ENCODE results near the gene ANTXR2. TPM values are rescaled to one million over a fixed set of nuclear protein-coding genes. Genes with fewer than 3 reads are reported as not detected.
"Not testable (repeated sequence)": the region's sequence is repeated elsewhere in the genome, so short reads cannot be mapped to it uniquely, and the experiment has no call there.

The ANTXR2 gene
- 67.8 TPM for polyA plus RNA-seq

DNA sequence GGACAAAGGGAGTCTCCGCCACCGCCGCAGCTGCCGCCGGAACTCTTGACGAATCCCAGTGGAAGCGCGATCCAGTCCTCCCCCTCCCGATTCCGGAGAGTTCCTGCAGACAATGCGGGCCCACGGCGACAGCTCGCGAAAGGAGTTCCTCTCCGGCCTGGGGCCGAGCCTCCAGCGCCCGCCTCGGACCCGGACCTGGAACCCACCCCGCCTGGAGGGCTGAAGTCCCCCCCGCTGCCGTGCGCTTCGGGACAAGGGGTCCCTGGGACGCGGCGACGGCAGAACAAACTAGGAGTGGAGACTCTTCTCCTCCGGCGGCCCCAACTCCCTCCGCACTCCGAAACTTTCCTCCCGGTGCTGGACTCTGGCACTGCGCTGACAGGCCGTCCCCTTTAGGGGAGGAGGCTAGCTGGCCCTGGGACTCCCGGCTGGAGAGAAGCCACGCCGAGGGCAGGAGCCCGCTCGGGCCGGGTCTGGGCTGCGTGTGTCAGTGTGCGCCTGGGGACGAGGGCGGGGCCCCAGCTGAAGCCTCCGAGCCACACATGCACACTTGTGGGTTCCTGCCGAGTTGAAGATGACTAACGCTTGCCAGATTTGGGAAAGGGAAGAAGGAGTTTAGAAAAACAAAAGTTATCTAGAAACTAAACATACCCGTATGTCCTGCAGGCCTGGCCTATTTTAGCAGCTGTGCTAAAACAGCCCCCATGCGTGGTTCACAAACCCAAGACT is at the start of gene ANTXR2:
Gene ANTXR2, minus strand, starts transcription at position 486 of the 729 bp plus-strand sequence. CDS start 669 bp downstream, outside the sequence.
- Mint-ChIP-seq H3K4me1 (peaks cover 34 to 44% (median 35%) of the 10 kb centered on the region in 3 donors), H3K27me3 (no peaks in the 10 kb centered on the region), H3K9me3 (no peaks in the 10 kb centered on the region), H3K4me3 (peak within 1 kb of the TSS; percentile 96 to 100 (median 98)), H3K27ac (peak within 1 kb of the TSS; percentile 97 to 98 (median 98)), H3K36me3 (peaks cover 4% of the 10 kb centered on the region)

DNA sequence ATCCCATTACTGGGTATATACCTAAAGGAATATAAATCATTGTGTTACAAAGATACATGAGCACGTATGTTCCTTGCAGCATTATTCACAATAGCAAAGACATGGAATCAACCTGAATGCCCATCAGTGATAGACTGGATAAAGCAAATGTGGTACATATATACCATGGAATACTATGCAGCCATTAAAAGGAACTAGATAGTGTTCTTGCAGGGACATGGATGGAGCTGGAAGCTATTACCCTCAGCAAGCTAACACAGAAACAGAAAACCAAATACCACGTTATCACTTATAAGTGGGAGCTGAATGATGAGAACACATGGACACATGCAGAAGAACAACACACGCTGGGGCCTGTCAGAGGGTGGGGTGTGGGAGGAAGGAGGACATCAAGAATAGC is 48.8 kb upstream of the ANTXR2 start:
- not testable (repeated sequence) for H3K36me3 Mint-ChIP-seq, H3K4me3 Mint-ChIP-seq, H3K27ac Mint-ChIP-seq, H3K9me3 Mint-ChIP-seq, H3K27me3 Mint-ChIP-seq
- peaks cover 11 to 14% (median 13%) of the 10 kb centered on the region in 3 donors for H3K4me1 Mint-ChIP-seq

DNA sequence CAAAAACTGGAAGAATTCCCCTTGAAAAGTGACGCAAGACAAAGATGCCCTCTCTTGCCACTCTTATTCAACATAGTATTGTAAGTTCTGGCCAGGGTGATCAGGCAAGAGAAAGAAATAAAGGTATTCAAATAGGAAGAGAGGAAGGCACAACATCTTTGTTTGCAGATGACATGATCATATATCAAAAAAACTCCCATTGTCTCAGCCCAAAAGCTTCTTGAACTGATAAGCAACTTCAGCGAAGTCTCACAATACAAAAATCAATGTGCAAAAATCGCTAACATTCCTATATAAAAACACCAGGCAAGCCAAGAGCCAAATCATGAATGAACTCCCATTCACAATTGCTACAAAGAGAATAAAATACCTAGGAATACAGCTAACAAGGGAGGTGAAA is 46.6 kb upstream of the ANTXR2 start:
- H3K4me3 Mint-ChIP-seq, H3K4me1 Mint-ChIP-seq, H3K36me3 Mint-ChIP-seq, H3K9me3 Mint-ChIP-seq: not testable (repeated sequence)
- Mint-ChIP-seq H3K27me3 (peaks cover 16% of the 10 kb centered on the region), H3K27ac (peak overlapping the region in 1 of 3 donors; percentile 14)

DNA sequence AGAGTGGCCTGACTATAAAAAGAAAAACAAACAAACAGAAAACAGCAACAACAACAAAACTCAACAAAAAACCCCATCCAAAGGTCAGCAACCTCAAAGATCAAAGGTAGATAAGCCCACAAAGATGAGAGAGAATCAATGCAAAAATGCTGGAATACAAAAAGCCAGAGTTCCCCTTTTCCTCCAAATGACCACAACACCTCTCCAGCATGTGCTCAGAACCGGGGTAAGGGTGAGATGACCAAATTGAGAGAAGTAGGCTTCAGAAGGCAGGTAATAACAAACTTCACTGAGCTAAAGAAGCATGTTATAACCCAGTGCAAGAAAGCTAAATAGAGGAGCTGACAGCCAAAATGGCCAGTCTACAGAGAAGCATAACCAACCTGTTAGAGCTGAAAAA is 43.5 kb upstream of the ANTXR2 start:
- H3K4me1 Mint-ChIP-seq, result no peaks in the 10 kb centered on the region
- no peak overlapping the region for H3K4me3 Mint-ChIP-seq
- peaks cover 16% of the 10 kb centered on the region for H3K27me3 Mint-ChIP-seq
- peaks cover 4 to 10% (median 6%) of the 10 kb centered on the region in 3 donors for H3K9me3 Mint-ChIP-seq
- H3K27ac Mint-ChIP-seq, result no peak overlapping the region
- H3K36me3 Mint-ChIP-seq, result peaks cover 2% of the 10 kb centered on the region

DNA sequence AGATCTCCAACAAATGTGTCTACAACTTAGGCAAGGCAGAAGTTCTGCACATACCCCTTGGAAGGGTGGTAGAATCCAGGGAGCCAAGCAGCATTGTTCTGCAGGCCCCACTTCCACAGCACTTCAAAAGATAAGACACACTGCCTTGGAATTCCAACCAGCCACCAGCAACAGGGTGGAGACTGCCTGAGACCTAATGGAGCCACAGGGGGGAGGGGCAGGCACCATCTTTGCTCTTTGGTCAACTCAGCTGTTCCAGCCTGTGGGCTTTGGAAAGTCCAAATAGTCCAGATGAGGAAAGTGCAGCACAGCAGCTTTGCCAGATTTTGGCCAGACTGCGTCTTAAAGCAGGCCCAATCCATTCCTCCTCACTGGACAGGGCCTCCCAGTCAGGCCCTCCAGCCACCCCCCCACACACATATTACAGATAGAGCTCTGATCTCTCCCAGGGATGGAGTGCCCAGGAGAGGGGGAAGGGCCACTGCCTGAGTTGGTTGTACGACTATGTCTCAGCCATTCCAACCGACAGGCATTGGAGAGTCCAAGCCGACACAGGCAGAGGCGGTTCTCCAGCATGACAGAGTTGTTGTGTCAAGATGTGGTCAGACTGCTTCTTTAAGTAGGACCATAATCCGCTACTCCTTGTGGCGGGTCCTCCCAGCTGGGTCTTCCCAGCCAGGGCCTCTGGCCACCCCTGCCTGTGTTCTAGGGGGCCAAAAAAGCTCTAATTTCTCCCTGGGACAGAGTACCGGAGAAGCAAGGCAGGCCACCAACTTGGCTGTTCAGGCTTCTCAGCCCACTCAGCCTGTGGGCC is 42.5 kb upstream of the ANTXR2 start:
- peaks cover 16% of the 10 kb centered on the region for H3K27me3 Mint-ChIP-seq

DNA sequence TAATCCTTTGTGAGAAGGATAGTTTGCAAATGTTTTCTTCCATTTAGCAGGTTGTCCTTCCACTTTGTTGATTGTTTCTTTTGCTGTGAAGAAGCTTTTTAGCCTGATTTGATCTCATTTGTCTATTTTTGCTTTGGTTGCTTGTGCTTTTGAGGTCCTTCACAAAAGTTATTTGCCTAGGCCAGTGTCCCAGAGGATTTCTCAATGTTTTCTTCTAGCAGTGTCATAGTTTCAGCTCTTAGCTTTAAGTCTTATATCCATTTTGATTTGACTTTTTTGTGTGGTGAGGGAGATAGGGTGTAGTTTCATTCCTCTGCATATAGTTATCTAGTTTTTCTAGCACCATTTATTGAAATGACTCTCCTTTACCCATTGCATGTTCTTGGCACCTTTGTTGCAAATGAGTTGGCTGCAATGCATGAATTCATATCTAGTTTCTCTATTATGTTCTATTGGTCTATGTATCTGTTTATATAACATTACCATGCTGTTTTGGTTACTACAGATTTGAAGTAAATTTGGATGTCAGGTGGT is 41.8 kb upstream of the ANTXR2 start:
- no peak overlapping the region for H3K4me3 Mint-ChIP-seq
- no peaks in the 10 kb centered on the region for H3K4me1 Mint-ChIP-seq
- H3K27me3 Mint-ChIP-seq, result peaks cover 16% of the 10 kb centered on the region
- peaks cover 4 to 10% (median 6%) of the 10 kb centered on the region in 3 donors for H3K9me3 Mint-ChIP-seq
- peak overlapping the region in 1 of 3 donors; percentile 59 for H3K27ac Mint-ChIP-seq
- H3K36me3 Mint-ChIP-seq, result peaks cover 2% of the 10 kb centered on the region

More for the DNA sequence above, 42.5 kb upstream of the ANTXR2 start:
- H3K27ac Mint-ChIP-seq, result no peak overlapping the region
- no peak overlapping the region for H3K4me3 Mint-ChIP-seq
- no peaks in the 10 kb centered on the region for H3K4me1 Mint-ChIP-seq
- H3K36me3 Mint-ChIP-seq, result peaks cover 2% of the 10 kb centered on the region
- peaks cover 4 to 10% (median 6%) of the 10 kb centered on the region in 3 donors for H3K9me3 Mint-ChIP-seq

DNA sequence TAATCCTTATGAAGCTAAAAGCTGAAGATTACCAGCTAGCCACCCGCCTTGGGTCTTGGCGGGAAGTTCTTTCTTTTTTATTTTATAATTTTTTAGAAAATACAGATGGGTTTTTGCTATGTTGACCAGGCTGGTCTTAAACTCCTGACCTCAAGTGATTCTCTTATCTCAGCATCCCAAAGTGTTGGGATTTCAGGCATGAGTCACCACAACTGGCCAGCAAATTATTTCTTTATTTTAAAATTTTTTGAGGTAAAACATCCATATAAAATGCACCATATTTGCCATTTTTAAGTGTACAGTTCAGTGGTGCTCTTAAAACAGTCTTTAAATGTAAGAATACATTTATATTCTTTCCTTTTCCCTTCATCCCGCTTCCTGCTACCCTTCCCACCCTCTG is 40.6 kb upstream of the ANTXR2 start:
- peaks cover 2% of the 10 kb centered on the region for H3K36me3 Mint-ChIP-seq
- peaks cover 4 to 10% (median 4%) of the 10 kb centered on the region in 3 donors for H3K9me3 Mint-ChIP-seq
- H3K27ac Mint-ChIP-seq, result no peak overlapping the region
- peaks cover 16% of the 10 kb centered on the region for H3K27me3 Mint-ChIP-seq
- no peak overlapping the region for H3K4me3 Mint-ChIP-seq
- no peaks in the 10 kb centered on the region for H3K4me1 Mint-ChIP-seq

DNA sequence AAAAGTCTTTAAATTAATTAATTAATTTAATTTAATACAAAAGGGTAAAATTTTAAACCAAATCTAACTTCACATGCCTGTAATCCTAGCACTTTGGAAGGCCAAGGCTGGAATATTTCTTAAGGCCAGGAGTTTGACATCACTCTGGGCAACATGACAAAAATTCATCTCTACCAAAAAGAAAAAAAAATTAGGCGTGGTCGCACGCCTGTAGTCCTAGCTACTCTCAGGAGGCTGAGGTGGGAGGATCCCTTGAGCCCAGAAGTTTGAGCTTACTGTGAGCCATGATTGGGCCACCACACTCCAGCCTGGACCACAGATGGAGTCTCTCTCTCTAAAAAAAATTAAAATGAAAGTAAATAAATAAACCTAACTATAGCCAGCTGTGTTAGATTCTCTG is 39.2 kb upstream of the ANTXR2 start:
- peaks cover 12% of the 10 kb centered on the region for H3K27me3 Mint-ChIP-seq
- H3K4me3 Mint-ChIP-seq, result no peak overlapping the region
- no peaks in the 10 kb centered on the region for H3K4me1 Mint-ChIP-seq
- peaks cover 5 to 10% (median 5%) of the 10 kb centered on the region in 3 donors for H3K9me3 Mint-ChIP-seq
- no peak overlapping the region for H3K27ac Mint-ChIP-seq
- H3K36me3 Mint-ChIP-seq, result peaks cover 4% of the 10 kb centered on the region

DNA sequence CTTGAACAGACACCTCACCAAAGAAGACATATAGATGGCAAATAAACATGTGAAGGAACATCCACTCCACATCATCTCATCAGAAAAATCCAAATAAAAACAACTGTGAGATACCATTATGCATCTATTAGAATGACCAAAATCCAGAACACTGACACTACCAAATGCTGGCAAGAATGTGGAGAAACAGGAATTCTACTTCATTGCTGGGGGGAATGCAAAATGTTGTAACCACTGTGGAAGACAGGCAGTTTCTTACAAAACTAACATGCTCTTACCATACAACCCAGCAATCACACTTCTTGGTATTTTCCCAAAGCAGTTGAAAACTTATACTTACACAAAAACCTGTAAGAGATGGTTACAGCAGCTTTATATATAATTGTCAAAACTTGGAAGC is 38.2 kb upstream of the ANTXR2 start:
- Mint-ChIP-seq H3K4me3 (no peak overlapping the region), H3K9me3 (peaks cover 5 to 19% (median 8%) of the 10 kb centered on the region in 3 donors), H3K4me1 (no peaks in the 10 kb centered on the region), H3K27me3 (peaks cover 5% of the 10 kb centered on the region), H3K36me3 (peaks cover 5% of the 10 kb centered on the region), H3K27ac (no peak overlapping the region)

DNA sequence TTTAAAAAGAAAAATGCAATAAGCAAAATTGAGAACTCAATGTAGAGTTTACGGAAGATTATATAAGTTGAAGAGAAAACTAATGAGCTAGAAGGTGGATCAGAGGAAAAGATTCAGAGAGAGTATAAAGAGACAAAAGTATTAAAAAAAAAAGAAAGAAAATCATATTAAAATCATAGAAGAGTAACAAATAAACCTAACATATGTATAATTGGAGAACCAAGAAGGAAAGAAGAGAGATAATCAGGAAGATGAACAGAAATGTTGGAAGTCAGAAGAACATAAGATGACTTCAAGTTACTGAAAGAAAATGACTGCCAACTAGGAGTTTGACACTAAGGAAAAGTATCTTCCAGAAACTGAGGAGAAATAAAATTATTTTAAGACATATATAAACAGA is 34.3 kb upstream of the ANTXR2 start:
- no peak overlapping the region for H3K4me3 Mint-ChIP-seq
- H3K27me3 Mint-ChIP-seq, result no peaks in the 10 kb centered on the region
- peaks cover 5 to 20% (median 6%) of the 10 kb centered on the region in 3 donors for H3K9me3 Mint-ChIP-seq
- peaks cover 5% of the 10 kb centered on the region for H3K36me3 Mint-ChIP-seq
- H3K4me1 Mint-ChIP-seq, result no peaks in the 10 kb centered on the region
- H3K27ac Mint-ChIP-seq, result no peak overlapping the region

DNA sequence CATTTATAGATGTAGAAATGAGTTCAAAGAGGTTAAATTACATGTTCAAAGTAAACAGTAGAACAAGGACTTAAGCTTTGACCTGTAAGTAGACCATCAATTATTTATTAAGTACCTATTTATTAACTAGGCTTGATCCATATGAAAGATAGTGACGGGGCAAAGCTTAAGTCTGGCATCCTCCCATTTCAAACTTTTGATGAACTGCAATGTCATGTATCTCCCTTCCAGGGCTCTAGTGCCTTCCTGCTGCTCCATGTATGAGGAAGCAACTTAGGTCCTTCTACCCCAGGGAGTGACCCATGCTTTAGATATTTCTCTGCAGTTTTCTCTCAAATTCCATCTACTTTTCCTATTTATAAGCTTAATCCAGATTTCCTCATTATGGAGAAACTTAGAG is 31.9 kb upstream of the ANTXR2 start:
- Mint-ChIP-seq H3K36me3 (peaks cover 5% of the 10 kb centered on the region), H3K4me3 (no peak overlapping the region), H3K27ac (no peak overlapping the region), H3K9me3 (peaks cover 5 to 20% (median 6%) of the 10 kb centered on the region in 3 donors), H3K4me1 (no peaks in the 10 kb centered on the region), H3K27me3 (no peaks in the 10 kb centered on the region)

DNA sequence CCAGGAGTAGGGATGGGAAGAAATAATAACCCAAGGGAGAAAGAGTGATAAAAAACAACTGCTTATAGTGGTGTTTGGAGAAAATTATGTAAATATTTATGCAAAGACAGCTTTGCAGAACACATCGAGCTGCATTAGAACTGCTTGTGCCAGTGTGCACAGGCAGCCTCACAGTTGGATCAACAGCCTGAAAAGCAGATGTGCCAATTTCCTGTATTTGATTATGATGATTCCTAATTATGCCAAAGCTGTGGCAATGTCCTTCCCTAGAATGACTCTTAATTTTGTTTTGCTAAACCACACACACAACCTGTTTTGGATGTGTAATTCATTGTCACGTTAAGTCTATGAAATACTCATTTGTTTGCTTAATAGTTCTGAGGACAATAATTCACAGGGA is 30.6 kb upstream of the ANTXR2 start:
- Mint-ChIP-seq H3K27me3 (peaks cover 3% of the 10 kb centered on the region), H3K4me1 (peaks cover 0 to 4% (median 0%) of the 10 kb centered on the region in 3 donors), H3K9me3 (peaks cover 5 to 20% (median 6%) of the 10 kb centered on the region in 3 donors), H3K4me3 (no peak overlapping the region), H3K36me3 (peaks cover 5% of the 10 kb centered on the region), H3K27ac (no peak overlapping the region)

DNA sequence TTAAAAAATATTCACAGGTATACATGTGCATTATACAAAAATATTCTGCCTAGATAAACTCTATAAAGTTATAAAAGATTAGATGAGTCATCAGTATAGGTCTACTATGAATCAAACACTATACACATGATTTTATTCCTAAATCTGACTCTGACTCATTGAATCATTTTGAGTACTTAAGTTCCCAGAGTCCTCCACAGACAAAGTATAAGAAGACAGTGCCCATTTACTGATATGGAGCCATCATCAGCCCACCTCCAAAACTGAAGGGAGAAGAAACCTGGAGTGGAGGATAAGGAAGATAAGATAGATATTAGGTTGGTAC is 28.7 kb upstream of the ANTXR2 start:
- Mint-ChIP-seq H3K27ac (peak overlapping the region in 1 of 3 donors; percentile 4), H3K36me3 (peaks cover 2% of the 10 kb centered on the region), H3K4me1 (peaks cover 0 to 4% (median 2%) of the 10 kb centered on the region in 3 donors), H3K9me3 (peaks cover 1 to 5% (median 2%) of the 10 kb centered on the region in 3 donors), H3K4me3 (no peak overlapping the region), H3K27me3 (peaks cover 3% of the 10 kb centered on the region)

DNA sequence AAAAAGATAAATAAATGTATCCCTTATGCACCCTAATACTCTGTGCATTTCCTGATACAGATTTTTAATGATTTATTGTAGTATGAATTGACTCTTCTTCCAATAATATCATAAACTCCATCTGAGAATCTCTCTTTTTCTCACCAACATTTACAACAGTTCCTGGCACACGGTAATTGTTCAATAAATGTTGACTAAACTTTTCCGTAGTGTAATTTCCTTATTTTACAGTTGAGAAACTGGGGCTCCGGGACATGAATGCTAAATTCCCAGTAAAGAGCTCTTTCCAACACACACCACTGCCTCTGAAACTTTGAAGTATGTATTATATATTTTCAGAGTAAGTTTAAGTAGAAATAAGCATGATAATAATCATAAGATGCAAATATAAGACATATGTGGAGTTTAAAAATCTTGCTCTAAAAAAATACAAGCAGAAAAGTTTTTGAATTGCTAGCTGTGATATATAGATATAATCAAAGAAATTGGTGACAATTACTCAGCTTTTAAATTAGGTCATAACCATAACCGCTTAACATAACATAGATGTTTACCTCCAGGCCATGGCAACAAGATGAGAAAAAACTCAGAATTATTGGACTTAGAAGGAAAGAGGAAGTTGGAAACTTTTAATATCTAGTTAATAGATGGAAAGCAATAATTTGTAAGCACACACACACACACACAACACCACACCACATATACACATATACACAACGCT is 28.2 kb upstream of the ANTXR2 start:
- Mint-ChIP-seq H3K27me3 (peaks cover 3% of the 10 kb centered on the region), H3K4me1 (peaks cover 0 to 4% (median 2%) of the 10 kb centered on the region in 3 donors), H3K27ac (no peak overlapping the region), H3K4me3 (no peak overlapping the region), H3K9me3 (no peaks in the 10 kb centered on the region), H3K36me3 (peaks cover 2% of the 10 kb centered on the region)

DNA sequence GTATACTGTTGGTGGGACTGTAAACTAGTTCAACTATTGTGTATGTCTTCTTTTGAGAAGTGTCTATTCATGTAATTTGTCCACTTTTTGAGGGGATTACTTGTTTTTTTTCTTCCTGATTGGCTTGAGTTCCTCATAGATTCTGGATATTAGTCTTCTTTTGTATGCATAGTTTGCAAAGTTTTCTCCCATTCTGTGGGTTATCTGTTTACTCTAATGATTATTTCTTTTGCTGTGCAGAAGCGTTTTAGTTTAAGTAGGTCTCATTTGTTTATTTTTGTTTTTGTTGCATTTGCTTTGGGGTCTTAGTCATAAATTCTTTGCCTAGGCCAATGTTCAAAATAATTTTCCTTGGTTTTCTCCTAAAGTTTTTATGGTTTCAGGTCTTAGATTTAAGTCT is 26.6 kb upstream of the ANTXR2 start:
- Mint-ChIP-seq H3K27ac (no peak overlapping the region), H3K36me3 (peaks cover 2% of the 10 kb centered on the region), H3K27me3 (peaks cover 3% of the 10 kb centered on the region), H3K4me3 (no peak overlapping the region), H3K4me1 (peaks cover 0 to 4% (median 2%) of the 10 kb centered on the region in 3 donors), H3K9me3 (no peaks in the 10 kb centered on the region)
